GM12878 (cell line): Measurements from ENCODE around the gene RAC2. TPM values are rescaled to one million over a fixed set of nuclear protein-coding genes. Genes with fewer than 3 reads are reported as not detected.

ENCODE experiments used
- ATAC-seq: fragments of 200-7000 bp; cut with Tn5 transposase; 3 replicates; pipeline ENCODE4 v1.9.1; 2020; ENCODE audit warnings: mild to moderate bottlenecking, moderate library complexity
- BruUV-seq: library from RNA; stranded (reverse); fragments of 400-500 nt; replicated peaks from 2 replicates; lab custom pipeline; 2021; lab: Mats Ljungman, UMichigan
- CTCF ChIA-PET: fragments of 300-600 bp; sonication (Branson Sonifier 250); formaldehyde crosslinking; extraction: SDS; loops from one replicate; lab custom pipeline; 2021; ENCODE audit warnings: inconsistent platforms; lab: Yijun Ruan, JAX
- POLR2A ChIA-PET: fragments of 350-600 bp; formaldehyde crosslinking; extraction: SDS; loops from one replicate; lab custom pipeline; 2021; ENCODE audit warnings: inconsistent platforms; lab: Charles Lee
- RAD21 ChIA-PET: fragments of 300-600 bp; sonication (Branson Sonifier 250); formaldehyde crosslinking; loops from one replicate; lab custom pipeline; 2023; ENCODE audit warnings: antibody characterized with exemption; ENCODE audit not compliant: unreplicated experiment; lab: Charles Lee
- SMC1A ChIA-PET: fragments of 300-600 bp; sonication (Branson Sonifier 250); formaldehyde crosslinking; loops from one replicate; lab custom pipeline; 2023; ENCODE audit not compliant: unreplicated experiment, uncharacterized antibody; lab: Charles Lee
- DNase-seq: peaks from one replicate; pipeline ENCODE4 v3.0.0-alpha.2; 2011; ENCODE audit warnings: low read depth, low spot score
- FAIRE-seq: peaks from 3 replicates; lab custom pipeline; 2011; peaks lifted over from hg19 to GRCh38; lab: Jason Lieb, UNC
- H2AFZ ChIP-seq: 2 replicates; pipeline ENCODE4 v1.6.0; 2011; ENCODE audit warnings: low read depth, low read length, control low read depth; ENCODE audit not compliant: control insufficient read depth
- H3K27ac ChIP-seq: 2 replicates; pipeline ENCODE4 v1.5.1; 2011; ENCODE audit warnings: control low read depth; ENCODE audit not compliant: control insufficient read depth, insufficient read depth
- H3K27me3 ChIP-seq, 2 experiments: replicated peaks in 1 of 2; 2 replicates each; pipeline versions ENCODE4 v1.6.0 to v1.6.1; 2011; ENCODE audit warnings: low read length in 1 of 2; ENCODE audit not compliant: control insufficient read depth in 2 of 2, insufficient read depth in 2 of 2
- H3K36me3 ChIP-seq, 2 experiments: 2 replicates each; pipeline ENCODE4 v1.5.1; 2011; ENCODE audit warnings: low read length in 1 of 2; ENCODE audit not compliant: control insufficient read depth in 2 of 2, insufficient read depth in 2 of 2
- H3K4me1 ChIP-seq: 2 replicates; pipeline ENCODE4 v1.6.1; 2011; ENCODE audit warnings: mild to moderate bottlenecking, low read length, moderate library complexity, mixed read lengths; ENCODE audit not compliant: control insufficient read depth, insufficient read depth
- H3K4me2 ChIP-seq: 2 replicates; pipeline ENCODE4 v1.6.0; 2011; ENCODE audit warnings: control low read depth; ENCODE audit not compliant: control insufficient read depth, insufficient read depth
- H3K4me3 ChIP-seq: fragments of 200-600 bp; sonication (generic); 2 replicates; pipeline ENCODE4 v1.5.1; 2016
- H3K79me2 ChIP-seq: 2 replicates; pipeline ENCODE4 v1.6.0; 2011; ENCODE audit warnings: low read length; ENCODE audit not compliant: control insufficient read depth, insufficient read depth
- H3K9ac ChIP-seq: 2 replicates; pipeline ENCODE4 v1.8.0; 2011; ENCODE audit warnings: low read length, control low read depth, mixed read lengths; ENCODE audit not compliant: control insufficient read depth, insufficient read depth
- H3K9me3 ChIP-seq: replicated peaks from 3 replicates; pipeline ENCODE4 v1.5.1; 2011; ENCODE audit warnings: mild to moderate bottlenecking, low read length; ENCODE audit not compliant: control insufficient read depth, insufficient read depth
- H4K20me1 ChIP-seq: 2 replicates; pipeline ENCODE4 v1.6.0; 2011; ENCODE audit not compliant: control insufficient read depth, insufficient read depth
- BCL3 ChIP-seq: IDR thresholded peaks from 2 replicates; pipeline ENCODE4 v1.6.1; 2011; ENCODE audit warnings: borderline replicate concordance, low read depth, mild to moderate bottlenecking, moderate library complexity, low read length; ENCODE audit not compliant: insufficient read depth, poor library complexity, severe bottlenecking
- BMI1 ChIP-seq: fragments of 450-650 bp; IDR thresholded peaks from 2 replicates; pipeline ENCODE4 v1.6.1; 2016; ENCODE audit warnings: mild to moderate bottlenecking, moderate library complexity, borderline replicate concordance
- BRCA1 ChIP-seq: IDR thresholded peaks from 2 replicates; pipeline ENCODE4 v1.6.1; 2011; ENCODE audit warnings: low read depth, low read length, improper control_type of control experiment
- CBFB ChIP-seq: IDR thresholded peaks from 2 replicates; pipeline ENCODE4 v1.6.1; 2016; ENCODE audit warnings: antibody characterized with exemption, low read depth
- CHD2 ChIP-seq: IDR thresholded peaks from 2 replicates; pipeline ENCODE4 v1.6.1; 2011; ENCODE audit warnings: low read depth, low read length, improper control_type of control experiment, borderline replicate concordance
- HCFC1 ChIP-seq: fragments of 150-350 bp; IDR thresholded peaks from 2 replicates; pipeline ENCODE4 v1.6.1; 2014; ENCODE audit warnings: low read length
- MTA3 ChIP-seq: IDR thresholded peaks from 2 replicates; pipeline ENCODE4 v1.6.1; 2012; ENCODE audit warnings: low read length, inconsistent platforms, borderline replicate concordance
- MYB ChIP-seq: fragments of 150-350 bp; IDR thresholded peaks from 2 replicates; pipeline ENCODE4 v1.6.1; 2014; ENCODE audit warnings: mild to moderate bottlenecking, low read depth, low read length, borderline replicate concordance
- NFIC ChIP-seq: IDR thresholded peaks from 2 replicates; pipeline ENCODE4 v1.6.1; 2012; ENCODE audit warnings: low read depth, mild to moderate bottlenecking, inconsistent platforms, low read length, moderate library complexity
- POLR2A ChIP-seq: IDR thresholded peaks from 2 replicates; pipeline ENCODE4 v1.6.1; 2011; ENCODE audit warnings: low read depth, mild to moderate bottlenecking, low read length
- POLR2AphosphoS5 ChIP-seq: IDR thresholded peaks from 2 replicates; pipeline ENCODE4 v1.6.1; 2011; ENCODE audit warnings: mild to moderate bottlenecking, low read length, inconsistent platforms
- RAD51 ChIP-seq: fragments of 450-650 bp; IDR thresholded peaks from 2 replicates; pipeline ENCODE4 v1.6.1; 2016; ENCODE audit warnings: moderate library complexity, mild to moderate bottlenecking, inconsistent platforms
- SIN3A ChIP-seq: IDR thresholded peaks from 2 replicates; pipeline ENCODE4 v1.6.1; 2012; ENCODE audit warnings: low read depth, low read length, improper control_type of control experiment
- SMAD5 ChIP-seq: IDR thresholded peaks from 2 replicates; pipeline ENCODE4 v1.6.1; 2016; ENCODE audit warnings: antibody characterized with exemption, low read depth
- SMARCA5 ChIP-seq: fragments of 450-650 bp; IDR thresholded peaks from 2 replicates; pipeline ENCODE4 v1.6.1; 2017; ENCODE audit warnings: mild to moderate bottlenecking
- SPI1 ChIP-seq: IDR thresholded peaks from 2 replicates; pipeline ENCODE4 v1.6.1; 2011; ENCODE audit warnings: low read depth, mild to moderate bottlenecking, low read length, moderate library complexity, borderline replicate concordance; ENCODE audit not compliant: insufficient read depth
- SREBF1 ChIP-seq: IDR thresholded peaks from 2 replicates; pipeline ENCODE4 v1.6.1; 2012; ENCODE audit warnings: mild to moderate bottlenecking, low read length
- SUZ12 ChIP-seq: fragments of 200-600 bp; sonication (generic); IDR thresholded peaks from one replicate; pipeline ENCODE4 v1.6.1; 2018; ENCODE audit warnings: antibody characterized with exemption, mild to moderate bottlenecking; ENCODE audit not compliant: unreplicated experiment
- ZBTB4 ChIP-seq: fragments of 450-650 bp; formaldehyde crosslinking; IDR thresholded peaks from 2 replicates; pipeline ENCODE4 v1.4.0; 2022; ENCODE audit warnings: mild to moderate bottlenecking, moderate library complexity
- ZNF207 ChIP-seq: fragments of 450-650 bp; IDR thresholded peaks from 2 replicates; pipeline ENCODE4 v1.6.1; 2014; ENCODE audit warnings: antibody characterized with exemption, mild to moderate bottlenecking, borderline replicate concordance
- WGBS: methylation state at CpG from one replicate; pipeline ENCODE4 v1.1.6; 2016; ENCODE audit warnings: low lambda C conversion rate; ENCODE audit not compliant: insufficient replicate concordance, insufficient coverage; ENCODE audit errors: missing lambda C conversion rate; 5-methylcytosine and 5-hydroxymethylcytosine counted together
- in situ Hi-C: fragments of 300-500 bp; cut with MboI; formaldehyde crosslinking; loops from 9 replicates; pipeline ENCODE4 v1.14.3; 2018; ENCODE audit warnings: mixed read lengths
- intact Hi-C: fragments of 100-400 bp; cut with micrococcal nuclease; formaldehyde crosslinking; loops from one replicate; pipeline ENCODE4 v1.14.2; 2022; ENCODE audit not compliant: unreplicated experiment
- polyA plus RNA-seq, 11 experiments: library from polyadenylated mRNA; depleted of rRNA in 4 of 11; unstranded in 6 of 11; stranded (reverse) in 5 of 11; fragments of >200 nt; fragmentation: Nextera tagmentation in 4 of 11; fragmentation: Illumina TruSeq in 1 of 11; extraction: Ambion mirVana in 4 of 11; extraction: Trizol in 1 of 11; gene quantifications; 1 replicate in 1 of 11; 2 replicates in 10 of 11; pipeline versions ENCODE4 v1.2.1 to v1.2.3, GENCODE V29; 2011 to 2016; ENCODE audit warnings: inconsistent platforms in 2 of 11, missing spikeins in 2 of 11, low read depth in 1 of 11
- total RNA-seq, 4 experiments: library from RNA; depleted of rRNA in 3 of 4; stranded (reverse); fragments of >200 nt in 3 of 4; fragmentation: Illumina TruSeq in 1 of 4; extraction: Trizol in 1 of 4; gene quantifications; 2 replicates each; pipeline versions ENCODE4 v1.2.1 to v1.2.3, GENCODE V29; 2013 to 2021

Gene RAC2
- total and polyA plus RNA-seq, 10 of the 15 experiments (the other 5 are each of a cell fraction or from before 2014, with no cell fraction given): 102 to 386 (median 304) TPM

GRCh38 chr22:37220543-37220981, 23.5 kb downstream of the RAC2 start:
- Histone ChIP-seq H3K36me3 (peaks cover 5 to 10% of the 10 kb centered on the region in 2 experiments), H3K9ac (peak overlapping the region; percentile 92), H3K79me2 (peaks cover 26% of the 10 kb centered on the region), H3K4me3 (peak overlapping the region; percentile 80), H3K27me3 (no peaks in the 10 kb centered on the region), H3K9me3 (peaks cover 4% of the 10 kb centered on the region; the same call in 2 of the 3 replicates), H3K4me1 (peaks cover 76% of the 10 kb centered on the region), H3K27ac (peak overlapping the region; percentile 99), H4K20me1 (no peaks in the 10 kb centered on the region), H2AFZ (peak overlapping the region; percentile 54; the same call in 1 of the 2 replicates), H3K4me2 (peak overlapping the region; percentile 93)
- DNase-seq (no peak), FAIRE-seq (no peak), ATAC-seq (no peak)
- CTCF ChIA-PET: interaction anchor here (2.4 to 8.1 kb wide), 5 partner anchors 9 to 57 kb away, joined by 17 to 111 read pairs (median 59); partner anchors contain the start of gene RAC2
- RAD21 ChIA-PET: interaction anchor here (1.5 to 11.8 kb wide), 6 partner anchors 9 to 58 kb away, joined by 8 to 196 read pairs (median 31); partner anchors contain the start of gene RAC2
- in situ Hi-C loops (loop anchor here (25.0 kb wide), 1 partner anchor 1833 kb away; the partner anchor contains the start of gene HMOX1), intact Hi-C loops (no loop called here)
- SMC1A ChIA-PET: interaction anchor here (1.8 to 6.7 kb wide), 6 partner anchors 10 to 59 kb away, joined by 5 to 109 read pairs (median 68); partner anchors contain the start of gene RAC2
- 0% methylated on average over 4 of the region's 4 CpGs for WGBS
- no TSS peak for BruUV-seq
- POLR2A ChIA-PET: interaction anchor here (1.3 to 11.6 kb wide), 5 partner anchors 9 to 71 kb away, joined by 4 to 246 read pairs (median 34); partner anchors contain the start of genes IL2RB and RAC2
- TF ChIP-seq SIN3A (no peak), SREBF1 (no peak), MYB (no peak), BMI1 (no peak), ZNF207 (no peak), SMAD5 (peak; percentile 56; the same call in 1 of the 2 replicates), MTA3 (no peak), NFIC (no peak), ZBTB4 (no peak), BCL3 (no peak), HCFC1 (no peak), SUZ12 (no peak), SMARCA5 (no peak), POLR2A (peak; percentile 67), BRCA1 (peak; percentile 61; the same call in 1 of the 2 replicates), POLR2AphosphoS5 (peak; percentile 93), CHD2 (peak; percentile 89; the same call in 1 of the 2 replicates), RAD51 (peak; percentile 19; the same call in 1 of the 2 replicates), CBFB (0 out of 2 replicates have a peak, but pooled peaks have one; percentile 53), SPI1 (peak; percentile 5; the same call in 1 of the 2 replicates)
